GM23248 (cell line): ENCODE data around the gene BLOC1S3. TPM values are rescaled to one million over a fixed set of nuclear protein-coding genes. Genes with fewer than 3 reads are reported as not detected.
"Not testable (repeated sequence)": the region's sequence is repeated elsewhere in the genome, so short reads cannot be mapped to it uniquely, and the experiment has no call there.

Source experiments
- DNase-seq: peaks from one replicate; pipeline ENCODE4 v3.0.0-alpha.2; 2015
- H2AFZ ChIP-seq: fragments of 200-600 bp; sonication (generic); 2 replicates; pipeline ENCODE4 v1.6.1; 2016; ENCODE audit warnings: antibody characterized with exemption
- H3F3A ChIP-seq: fragments of 200-600 bp; sonication (generic); 2 replicates; pipeline ENCODE4 v1.6.1; 2016; ENCODE audit warnings: mild to moderate bottlenecking, antibody characterized with exemption, mixed run types; ENCODE audit not compliant: insufficient read depth
- H3K27ac ChIP-seq: fragments of 200-600 bp; sonication (generic); 2 replicates; pipeline ENCODE4 v1.5.1; 2016; ENCODE audit warnings: mild to moderate bottlenecking
- H3K27me3 ChIP-seq: fragments of 200-600 bp; sonication (generic); replicated peaks from 2 replicates; pipeline ENCODE4 v1.6.1; 2016; ENCODE audit warnings: mild to moderate bottlenecking; ENCODE audit not compliant: insufficient read depth
- H3K36me3 ChIP-seq: fragments of 200-600 bp; sonication (generic); 2 replicates; pipeline ENCODE4 v1.6.1; 2016; ENCODE audit warnings: low read depth, mild to moderate bottlenecking
- H3K4me1 ChIP-seq: fragments of 200-600 bp; sonication (generic); 2 replicates; pipeline ENCODE4 v1.6.1; 2016; ENCODE audit warnings: mild to moderate bottlenecking; ENCODE audit not compliant: insufficient read depth
- H3K4me2 ChIP-seq: fragments of 200-600 bp; sonication (generic); one replicate; pipeline ENCODE4 v1.6.1; 2016; ENCODE audit warnings: mild to moderate bottlenecking; ENCODE audit not compliant: unreplicated experiment
- H3K4me3 ChIP-seq: fragments of 200-600 bp; sonication (generic); 2 replicates; pipeline ENCODE4 v1.5.1; 2016; ENCODE audit warnings: mild to moderate bottlenecking
- H3K79me2 ChIP-seq: fragments of 200-600 bp; sonication (generic); 2 replicates; pipeline ENCODE4 v1.6.1; 2016; ENCODE audit warnings: mild to moderate bottlenecking; ENCODE audit not compliant: insufficient read depth
- H3K9ac ChIP-seq: fragments of 200-600 bp; sonication (generic); 2 replicates; pipeline ENCODE4 v1.6.1; 2016; ENCODE audit warnings: mild to moderate bottlenecking
- H3K9me2 ChIP-seq: fragments of 200-600 bp; sonication (generic); 2 replicates; pipeline ENCODE4 v1.6.1; 2016; ENCODE audit warnings: mixed run types, mild to moderate bottlenecking, moderate library complexity; ENCODE audit not compliant: insufficient read depth
- H3K9me3 ChIP-seq: fragments of 200-600 bp; sonication (generic); one replicate; pipeline ENCODE4 v1.6.1; 2017; ENCODE audit warnings: low read depth
- H4K20me1 ChIP-seq: fragments of 200-600 bp; sonication (generic); 2 replicates; pipeline ENCODE4 v1.6.0; 2016; ENCODE audit not compliant: insufficient read depth
- EZH2 ChIP-seq: fragments of 200-600 bp; sonication (generic); IDR thresholded peaks from 2 replicates; pipeline ENCODE4 v1.6.1; 2018; ENCODE audit warnings: antibody characterized with exemption, mild to moderate bottlenecking; ENCODE audit not compliant: insufficient read depth, poor library complexity, severe bottlenecking
- EZH2phosphoT487 ChIP-seq: fragments of 200-600 bp; sonication (generic); IDR thresholded peaks from 2 replicates; pipeline ENCODE4 v1.6.1; 2018; ENCODE audit warnings: antibody characterized with exemption, moderate library complexity, mild to moderate bottlenecking, low read depth; ENCODE audit not compliant: insufficient read depth
- WGBS, 2 experiments: methylation state at CpG; one replicate each; pipeline ENCODE4 v1.1.6; 2015 to 2017; ENCODE audit warnings: low lambda C conversion rate in 2 of 2, low coverage in 1 of 2; ENCODE audit errors: missing lambda C conversion rate in 2 of 2; 5-methylcytosine and 5-hydroxymethylcytosine counted together
- in situ Hi-C: fragments of 300-500 bp; cut with MboI; formaldehyde crosslinking; loops from 2 replicates; pipeline ENCODE4 v1.15.0; 2020
- polyA plus RNA-seq: library from polyadenylated mRNA; unstranded; fragments of >200 nt; fragmentation: Nextera tagmentation; extraction: Ambion mirVana; gene quantifications from 2 replicates; pipeline ENCODE4 v1.2.1, GENCODE V29; 2016
- total RNA-seq: library from RNA; depleted of rRNA; stranded (reverse); fragments of >200 nt; shearing (Covaris generic); gene quantifications from 2 replicates; pipeline ENCODE4 v1.2.3, GENCODE V29; 2014; rRNA removed

The BLOC1S3 gene
- total and polyA plus RNA-seq, 2 experiments from 2014 or later, result 4.3 to 7.2 TPM

GRCh38 chr19:45222724-45223123 lies 44.1 kb downstream of the BLOC1S3 start:
- H3K4me2 ChIP-seq, result no peak overlapping the region
- DNase-seq, result no peak
- WGBS, 2 experiments, result 82 to 90% methylated on average over 6 of the region's 6 CpGs
- no peaks in the 10 kb centered on the region for H3K79me2 ChIP-seq
- no peaks in the 10 kb centered on the region for H4K20me1 ChIP-seq
- H3K4me3 ChIP-seq, result no peak overlapping the region
- in situ Hi-C loops, result no loop called here
- H3K27me3 ChIP-seq, result peaks cover 16% of the 10 kb centered on the region
- no peak overlapping the region for H3K9ac ChIP-seq
- no peak overlapping the region for H2AFZ ChIP-seq
- no peaks in the 10 kb centered on the region for H3K9me3 ChIP-seq
- TF ChIP-seq EZH2phosphoT487 (no peak), EZH2 (no peak)
- no peaks in the 10 kb centered on the region for H3F3A ChIP-seq
- H3K27ac ChIP-seq, result no peak overlapping the region
- no peaks in the 10 kb centered on the region for H3K9me2 ChIP-seq
- no peaks in the 10 kb centered on the region for H3K4me1 ChIP-seq
- no peaks in the 10 kb centered on the region for H3K36me3 ChIP-seq

- Histone ChIP-seq H3K36me3 (no peaks in the 10 kb centered on the region), H3K9me3 (no peaks in the 10 kb centered on the region), H3K4me2 (no peak overlapping the region), H3K9me2 (no peaks in the 10 kb centered on the region), H3K79me2 (no peaks in the 10 kb centered on the region), H3K9ac (no peak overlapping the region), H2AFZ (no peak overlapping the region), H3K4me3 (no peak overlapping the region), H3K27ac (no peak overlapping the region), H3K27me3 (peaks cover 12% of the 10 kb centered on the region), H3F3A (no peaks in the 10 kb centered on the region), H3K4me1 (no peaks in the 10 kb centered on the region), H4K20me1 (no peaks in the 10 kb centered on the region)
- DNase-seq, result no peak
- WGBS, 2 experiments, result 55 to 74% methylated on average over 3 to 5 of the region's 5 CpGs
- in situ Hi-C loops, result no loop called here
- TF ChIP-seq EZH2phosphoT487, result no peak
- no peak for TF ChIP-seq EZH2
Measured at GRCh38 chr19:45223879-45224278, 45.3 kb downstream of the BLOC1S3 start.

GRCh38 chr19:45224645-45225044 lies 46.1 kb downstream of the BLOC1S3 start:
- Histone ChIP-seq H3K27me3 (peaks cover 5% of the 10 kb centered on the region; the same call in 1 of the 2 replicates), H3K4me3 (no peak overlapping the region)

GRCh38 chr19:45229056-45229455 lies 50.5 kb downstream of the BLOC1S3 start:
- H3K4me1 ChIP-seq, H3K36me3 ChIP-seq, H3K4me2 ChIP-seq, H2AFZ ChIP-seq, H3K27ac ChIP-seq, H3K9me2 ChIP-seq, in situ Hi-C loops, H3K27me3 ChIP-seq, DNase-seq, H4K20me1 ChIP-seq, H3K79me2 ChIP-seq, H3F3A ChIP-seq, H3K9me3 ChIP-seq, H3K9ac ChIP-seq, H3K4me3 ChIP-seq: not testable (repeated sequence)
- WGBS, 2 experiments, result 51 to 56% methylated on average over 2 of the region's 2 CpGs

More at GRCh38 chr19:45224645-45225044, 46.1 kb downstream of the BLOC1S3 start:
- in situ Hi-C loops, result no loop called here
- no peak overlapping the region for H3K4me2 ChIP-seq
- WGBS, 2 experiments, result 18 to 29% methylated on average over 11 of the region's 11 CpGs
- H3K9me2 ChIP-seq, result no peaks in the 10 kb centered on the region
- H3K4me1 ChIP-seq, result no peaks in the 10 kb centered on the region
- DNase-seq, result no peak
- H3K9ac ChIP-seq, result no peak overlapping the region
- H3F3A ChIP-seq, result no peaks in the 10 kb centered on the region
- TF ChIP-seq EZH2 (no peak), EZH2phosphoT487 (no peak)
- no peaks in the 10 kb centered on the region for H3K9me3 ChIP-seq
- H2AFZ ChIP-seq, result no peak overlapping the region
- no peaks in the 10 kb centered on the region for H4K20me1 ChIP-seq
- no peaks in the 10 kb centered on the region for H3K79me2 ChIP-seq
- no peak overlapping the region for H3K27ac ChIP-seq
- H3K36me3 ChIP-seq, result no peaks in the 10 kb centered on the region

Other genes starting within 250 kb of the BLOC1S3 start
- gene APOC4, start 236.5 kb upstream of the BLOC1S3 start, total RNA-seq, result not detected in 2 replicates
- gene APOC4, start 236.5 kb upstream of the BLOC1S3 start, polyA plus RNA-seq, result not detected in 2 replicates
- not detected in 2 replicates for gene APOC2, start 232.7 kb upstream of the BLOC1S3 start, total RNA-seq
- gene APOC2, start 232.7 kb upstream of the BLOC1S3 start, polyA plus RNA-seq, result not detected in 2 replicates
- gene CLPTM1, start 223.4 kb upstream of the BLOC1S3 start, total RNA-seq, result 40.5 and 42.5 TPM in 2 replicates
- gene CLPTM1, start 223.4 kb upstream of the BLOC1S3 start, polyA plus RNA-seq, result 103 and 109 TPM in 2 replicates
- 9.7 and 12.5 TPM in 2 replicates for gene RELB, start 177.3 kb upstream of the BLOC1S3 start, total RNA-seq
- gene RELB, start 177.3 kb upstream of the BLOC1S3 start, polyA plus RNA-seq, result 7.6 and 10.0 TPM in 2 replicates
- gene CLASRP, start 139.7 kb upstream of the BLOC1S3 start, total RNA-seq, result 12.3 and 45.1 TPM in 2 replicates
- gene CLASRP, start 139.7 kb upstream of the BLOC1S3 start, polyA plus RNA-seq, result 9.2 and 10.1 TPM in 2 replicates
- 0.25 TPM in 1 of 2 replicates, not detected in the other for gene ZNF296, start 102.3 kb upstream of the BLOC1S3 start, total RNA-seq
- 0.15 TPM in 1 of 2 replicates, not detected in the other for gene ZNF296, start 102.3 kb upstream of the BLOC1S3 start, polyA plus RNA-seq
- gene GEMIN7, start 99.5 kb upstream of the BLOC1S3 start, total RNA-seq, result 22.5 and 25.3 TPM in 2 replicates
- gene GEMIN7, start 99.5 kb upstream of the BLOC1S3 start, polyA plus RNA-seq, result 48.4 and 49.7 TPM in 2 replicates
- 39.2 and 43.8 TPM in 2 replicates for gene PPP1R37, start 85.6 kb upstream of the BLOC1S3 start, total RNA-seq
- 1.6 and 1.9 TPM in 2 replicates for gene PPP1R37, start 85.6 kb upstream of the BLOC1S3 start, polyA plus RNA-seq
- 0.11 and 0.25 TPM in 2 replicates for gene NKPD1, start 17.8 kb upstream of the BLOC1S3 start, total RNA-seq
- not detected in 2 replicates for gene NKPD1, start 17.8 kb upstream of the BLOC1S3 start, polyA plus RNA-seq
- gene TRAPPC6A, start 547 bp upstream of the BLOC1S3 start, total RNA-seq, result 0.89 and 11.2 TPM in 2 replicates
- 16.9 and 18.8 TPM in 2 replicates for gene TRAPPC6A, start 547 bp upstream of the BLOC1S3 start, polyA plus RNA-seq
- 0.38 TPM in 1 of 2 replicates, not detected in the other for gene EXOC3L2, start 66.6 kb downstream of the BLOC1S3 start, total RNA-seq
- 0.06 TPM in 1 of 2 replicates, not detected in the other for gene EXOC3L2, start 66.6 kb downstream of the BLOC1S3 start, polyA plus RNA-seq
- gene MARK4, start 72.5 kb downstream of the BLOC1S3 start, total RNA-seq, result 10.2 and 11.6 TPM in 2 replicates
- gene MARK4, start 72.5 kb downstream of the BLOC1S3 start, polyA plus RNA-seq, result 4.0 and 4.9 TPM in 2 replicates
- not detected in 2 replicates for gene CKM, start 144.1 kb downstream of the BLOC1S3 start, total RNA-seq
- gene CKM, start 144.1 kb downstream of the BLOC1S3 start, polyA plus RNA-seq, result 0.11 TPM in 1 of 2 replicates, not detected in the other
- gene KLC3, start 162.0 kb downstream of the BLOC1S3 start, total RNA-seq, result not detected in 2 replicates
- gene KLC3, start 162.0 kb downstream of the BLOC1S3 start, polyA plus RNA-seq, result not detected in 2 replicates
- gene ERCC2, start 191.8 kb downstream of the BLOC1S3 start, total RNA-seq, result 29.8 and 32.3 TPM in 2 replicates
- gene ERCC2, start 191.8 kb downstream of the BLOC1S3 start, polyA plus RNA-seq, result 13.7 TPM in 2 replicates
- 3.9 and 36.5 TPM in 2 replicates for gene PPP1R13L, start 226.3 kb downstream of the BLOC1S3 start, total RNA-seq
- gene PPP1R13L, start 226.3 kb downstream of the BLOC1S3 start, polyA plus RNA-seq, result 6.2 and 6.4 TPM in 2 replicates
- gene POLR1G, start 227.9 kb downstream of the BLOC1S3 start, total RNA-seq, result 3.9 and 8.8 TPM in 2 replicates
- 7.2 and 10.8 TPM in 2 replicates for gene POLR1G, start 227.9 kb downstream of the BLOC1S3 start, polyA plus RNA-seq
- 63.0 and 79.8 TPM in 2 replicates for gene ERCC1, start 245.1 kb downstream of the BLOC1S3 start, total RNA-seq
- 89.0 and 90.9 TPM in 2 replicates for gene ERCC1, start 245.1 kb downstream of the BLOC1S3 start, polyA plus RNA-seq